Stimulated activated effector memory CD8-positive, alpha-beta T cell treated with anti-CD3 and anti-CD28 coated beads, Interleukin-12 subunit alpha, Interleukin-12 subunit beta, amount 100 ng/mL, for 72 hours (primary cell): ENCODE results near the gene CCBE1.

Experiments
- ATAC-seq: fragments of 150-1000 bp; cut with Tn5 transposase; 2 replicates; pipeline ENCODE4 v1.10.0; 2021
- DNase-seq, 2 donors: peaks; one replicate each; pipeline ENCODE4 v3.0.0; 2021 to 2022; ENCODE audit warnings: low spot score in 2 of 2
- H3K27ac Mint-ChIP-seq: one replicate; pipeline ENCODE4 v1.8.0; 2022; ENCODE audit warnings: mild to moderate bottlenecking, mixed read lengths
- H3K36me3 Mint-ChIP-seq: one replicate; pipeline ENCODE4 v1.8.0; 2022; ENCODE audit warnings: mild to moderate bottlenecking, mixed read lengths
- H3K4me1 Mint-ChIP-seq: one replicate; pipeline ENCODE4 v1.8.0; 2022; ENCODE audit warnings: mixed read lengths
- H3K4me3 Mint-ChIP-seq: one replicate; pipeline ENCODE4 v1.8.0; 2022; ENCODE audit warnings: mild to moderate bottlenecking, mixed read lengths
- H3K9me3 Mint-ChIP-seq: one replicate; pipeline ENCODE4 v1.8.0; 2022; ENCODE audit warnings: mixed read lengths

Gene CCBE1

GRCh38 chr18:59607471-59607870 is 89.8 kb downstream of the CCBE1 start:
- no peak overlapping the region for H3K4me3 Mint-ChIP-seq
- no peaks in the 10 kb centered on the region for H3K36me3 Mint-ChIP-seq
- H3K9me3 Mint-ChIP-seq = peaks cover 6% of the 10 kb centered on the region
- no peaks in the 10 kb centered on the region for H3K4me1 Mint-ChIP-seq
- ATAC-seq (no peak), DNase-seq (no peak)
- no peak overlapping the region for H3K27ac Mint-ChIP-seq

DNA sequence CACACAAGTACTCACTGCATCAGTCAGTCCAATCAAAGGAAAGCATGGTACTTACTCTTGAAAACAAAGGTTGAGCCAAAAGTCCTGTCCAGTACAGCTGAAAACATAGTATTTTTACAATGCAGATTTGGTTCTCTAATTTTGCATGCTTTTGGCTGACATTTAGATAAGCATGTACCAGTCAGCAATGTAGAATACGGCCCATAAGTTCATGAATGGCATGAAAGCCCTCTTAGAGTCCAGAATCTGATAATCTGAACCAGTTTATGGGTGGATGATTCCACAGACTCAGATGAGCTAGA is 90.2 kb downstream of the CCBE1 start:
- ATAC-seq (no peak), DNase-seq (no peak)
- Mint-ChIP-seq H3K4me1 (no peaks in the 10 kb centered on the region), H3K36me3 (no peaks in the 10 kb centered on the region), H3K4me3 (no peak overlapping the region), H3K9me3 (peaks cover 6% of the 10 kb centered on the region), H3K27ac (no peak overlapping the region)

- no peak overlapping the region for H3K27ac Mint-ChIP-seq
- no peaks in the 10 kb centered on the region for H3K4me1 Mint-ChIP-seq
- no peaks in the 10 kb centered on the region for H3K36me3 Mint-ChIP-seq
- DNase-seq = no peak
- no peak for ATAC-seq
- peaks cover 6% of the 10 kb centered on the region for H3K9me3 Mint-ChIP-seq
- no peak overlapping the region for H3K4me3 Mint-ChIP-seq
Measured at GRCh38 chr18:59606193-59607077, 90.8 kb downstream of the CCBE1 start.

GRCh38 chr18:59605633-59606192 is 91.5 kb downstream of the CCBE1 start:
- Mint-ChIP-seq H3K27ac (no peak overlapping the region), H3K4me3 (no peak overlapping the region), H3K9me3 (peaks cover 6% of the 10 kb centered on the region), H3K4me1 (no peaks in the 10 kb centered on the region), H3K36me3 (no peaks in the 10 kb centered on the region)
- DNase-seq (no peak), ATAC-seq (no peak)

DNA sequence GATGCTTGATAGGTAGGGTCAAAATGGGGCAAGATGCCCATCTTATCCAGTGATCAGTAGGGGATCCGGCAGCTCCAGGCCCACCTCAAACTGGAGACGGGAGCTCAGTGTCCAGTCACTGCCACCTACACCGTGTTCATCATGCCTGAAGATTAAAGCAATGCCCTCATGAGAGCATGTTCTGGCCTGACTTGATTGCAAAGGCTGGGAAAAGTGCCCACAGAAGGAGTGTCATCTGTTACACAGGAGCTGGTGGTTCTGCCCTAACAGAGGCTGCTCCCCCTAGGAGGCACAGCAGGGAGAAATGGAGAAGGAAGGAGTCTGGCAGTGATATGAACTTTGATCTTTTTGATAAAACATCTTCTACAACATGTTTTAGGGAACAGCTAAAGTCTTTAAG is 92.3 kb downstream of the CCBE1 start:
- DNase-seq = no peak
- Mint-ChIP-seq H3K27ac (no peak overlapping the region), H3K4me1 (no peaks in the 10 kb centered on the region), H3K36me3 (no peaks in the 10 kb centered on the region), H3K9me3 (peaks cover 6% of the 10 kb centered on the region), H3K4me3 (no peak overlapping the region)
- no peak for ATAC-seq

DNA sequence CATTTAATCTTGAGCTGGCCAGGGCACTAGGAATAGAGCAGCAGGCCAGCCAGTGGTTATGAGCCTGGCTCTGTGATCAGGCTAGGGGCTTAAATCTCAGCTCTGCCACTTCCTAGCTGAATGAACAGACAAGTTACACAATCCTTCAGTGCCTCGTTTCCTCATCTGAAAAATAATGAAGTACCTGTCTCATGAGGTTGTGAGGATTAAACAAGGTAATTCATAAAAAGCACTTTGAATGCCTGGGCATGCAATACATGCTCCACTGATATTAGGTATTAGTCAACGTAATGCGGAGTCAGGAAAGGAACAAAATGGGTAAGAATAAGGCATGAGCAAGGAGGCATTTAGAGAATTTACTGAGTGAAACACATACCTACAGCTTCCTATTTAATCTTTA is 100.2 kb downstream of the CCBE1 start:
- Mint-ChIP-seq H3K4me1 (no peaks in the 10 kb centered on the region), H3K9me3 (no peaks in the 10 kb centered on the region), H3K36me3 (no peaks in the 10 kb centered on the region), H3K27ac (no peak overlapping the region), H3K4me3 (no peak overlapping the region)
- ATAC-seq (no peak), DNase-seq (no peak)

DNA sequence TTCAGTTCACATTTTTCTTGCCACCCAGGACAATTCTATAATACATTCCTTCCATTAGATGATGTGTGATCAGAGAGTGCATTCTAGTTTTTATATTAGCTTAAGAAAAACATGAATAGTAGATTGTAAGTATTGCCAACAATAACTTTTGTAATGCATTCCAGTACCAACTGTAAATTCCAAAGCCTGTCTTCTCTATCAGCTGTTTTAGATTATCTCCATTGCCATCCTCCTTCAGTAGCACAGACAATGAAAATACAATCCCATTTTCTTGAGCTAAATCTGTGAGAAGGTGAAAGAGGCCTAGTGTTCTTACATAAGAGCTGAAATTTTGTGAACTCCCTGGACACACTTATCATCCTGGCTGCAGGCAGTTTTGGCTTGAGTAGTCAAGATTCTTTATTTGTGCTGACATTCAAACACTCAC is 103.9 kb downstream of the CCBE1 start:
- ATAC-seq (no peak), DNase-seq (no peak)
- H3K27ac Mint-ChIP-seq = no peak overlapping the region
- H3K4me3 Mint-ChIP-seq = no peak overlapping the region
- no peaks in the 10 kb centered on the region for H3K4me1 Mint-ChIP-seq
- no peaks in the 10 kb centered on the region for H3K9me3 Mint-ChIP-seq
- no peaks in the 10 kb centered on the region for H3K36me3 Mint-ChIP-seq

DNA sequence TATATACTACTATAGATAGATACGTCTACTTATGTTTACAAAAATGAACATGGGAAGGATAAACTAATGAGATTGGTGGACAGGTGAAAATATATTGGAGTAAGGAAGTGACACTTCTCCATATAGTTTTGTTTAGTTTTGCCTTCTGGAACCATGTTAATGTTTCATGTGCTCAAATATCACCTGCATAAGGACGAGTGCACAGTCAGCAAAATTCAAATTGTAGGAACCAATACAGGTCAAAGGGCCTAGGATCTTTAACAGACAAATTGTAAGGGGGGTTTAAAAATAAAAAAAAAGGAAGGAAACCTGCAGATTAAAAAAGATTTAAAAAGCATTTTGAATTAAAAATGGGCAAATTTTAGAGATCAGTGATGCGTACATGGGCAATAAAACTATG is 104.6 kb downstream of the CCBE1 start:
- Mint-ChIP-seq H3K4me1 (no peaks in the 10 kb centered on the region), H3K36me3 (no peaks in the 10 kb centered on the region), H3K9me3 (no peaks in the 10 kb centered on the region), H3K27ac (no peak overlapping the region), H3K4me3 (no peak overlapping the region)
- ATAC-seq (no peak), DNase-seq (no peak)

DNA sequence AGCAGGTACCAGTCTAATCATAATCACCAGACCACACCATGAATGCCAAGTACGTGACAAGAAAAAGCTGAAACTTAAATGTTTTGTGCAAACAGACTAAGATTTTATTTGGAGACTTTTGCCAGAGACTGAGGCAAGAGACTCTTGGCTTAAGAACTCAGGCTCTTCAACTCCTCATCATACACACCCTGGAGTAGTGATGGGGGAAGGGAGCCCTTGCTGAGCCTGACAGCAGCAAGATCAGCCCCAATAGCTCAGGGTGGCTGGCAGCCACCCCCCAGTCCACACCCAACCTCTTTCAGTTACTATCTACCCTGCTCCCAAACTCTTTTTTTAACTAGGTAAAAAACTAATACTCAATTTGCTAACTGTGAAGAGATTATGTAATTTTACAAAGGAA is 114.8 kb downstream of the CCBE1 start:
- H3K9me3 Mint-ChIP-seq = no peaks in the 10 kb centered on the region
- H3K36me3 Mint-ChIP-seq = no peaks in the 10 kb centered on the region
- no peak overlapping the region for H3K4me3 Mint-ChIP-seq
- no peaks in the 10 kb centered on the region for H3K4me1 Mint-ChIP-seq
- DNase-seq (no peak), ATAC-seq (no peak)
- H3K27ac Mint-ChIP-seq = no peak overlapping the region

- Mint-ChIP-seq H3K4me1 (no peaks in the 10 kb centered on the region), H3K9me3 (no peaks in the 10 kb centered on the region), H3K27ac (no peak overlapping the region), H3K36me3 (no peaks in the 10 kb centered on the region), H3K4me3 (no peak overlapping the region)
- no peak for DNase-seq
- ATAC-seq = no peak
Measured at GRCh38 chr18:59579509-59579908, 117.7 kb downstream of the CCBE1 start.

GRCh38 chr18:59577386-59577655 is 119.9 kb downstream of the CCBE1 start:
- no peaks in the 10 kb centered on the region for H3K36me3 Mint-ChIP-seq
- no peak for DNase-seq
- no peak overlapping the region for H3K27ac Mint-ChIP-seq
- no peak overlapping the region for H3K4me3 Mint-ChIP-seq
- ATAC-seq = no peak
- no peaks in the 10 kb centered on the region for H3K9me3 Mint-ChIP-seq
- no peaks in the 10 kb centered on the region for H3K4me1 Mint-ChIP-seq

- H3K4me1 Mint-ChIP-seq = no peaks in the 10 kb centered on the region
- H3K9me3 Mint-ChIP-seq = no peaks in the 10 kb centered on the region
- DNase-seq (no peak), ATAC-seq (no peak)
- no peak overlapping the region for H3K27ac Mint-ChIP-seq
- no peaks in the 10 kb centered on the region for H3K36me3 Mint-ChIP-seq
- no peak overlapping the region for H3K4me3 Mint-ChIP-seq
Measured at GRCh38 chr18:59576541-59577385, 120.5 kb downstream of the CCBE1 start.

DNA sequence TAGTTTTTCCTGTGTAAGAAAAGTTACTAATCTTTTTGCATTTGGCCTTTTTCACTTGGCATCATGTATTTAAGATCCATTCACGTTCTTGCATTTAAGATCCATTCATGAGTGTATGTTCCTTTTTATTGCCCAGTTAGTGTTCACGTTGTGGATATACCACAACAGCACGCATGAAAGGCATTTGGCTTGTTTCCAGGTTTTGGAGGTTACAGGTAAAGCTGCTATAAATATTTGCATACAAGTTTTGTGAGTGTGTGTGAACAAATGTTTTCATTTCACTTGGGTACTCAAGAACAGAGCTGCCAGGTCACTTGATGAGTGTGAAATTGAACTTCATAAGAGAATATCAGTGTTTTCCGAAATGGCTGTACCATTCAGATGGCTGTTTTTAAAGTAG is 121.2 kb downstream of the CCBE1 start:
- Mint-ChIP-seq H3K4me1 (no peaks in the 10 kb centered on the region), H3K9me3 (no peaks in the 10 kb centered on the region), H3K27ac (no peak overlapping the region), H3K4me3 (no peak overlapping the region), H3K36me3 (no peaks in the 10 kb centered on the region)
- ATAC-seq (no peak), DNase-seq (no peak)

- DNase-seq = no peak
- H3K27ac Mint-ChIP-seq = no peak overlapping the region
- no peaks in the 10 kb centered on the region for H3K36me3 Mint-ChIP-seq
- H3K9me3 Mint-ChIP-seq = peaks cover 3% of the 10 kb centered on the region
- H3K4me1 Mint-ChIP-seq = no peaks in the 10 kb centered on the region
- no peak overlapping the region for H3K4me3 Mint-ChIP-seq
- no peak for ATAC-seq
Measured at GRCh38 chr18:59573962-59574361, 123.3 kb downstream of the CCBE1 start.

DNA sequence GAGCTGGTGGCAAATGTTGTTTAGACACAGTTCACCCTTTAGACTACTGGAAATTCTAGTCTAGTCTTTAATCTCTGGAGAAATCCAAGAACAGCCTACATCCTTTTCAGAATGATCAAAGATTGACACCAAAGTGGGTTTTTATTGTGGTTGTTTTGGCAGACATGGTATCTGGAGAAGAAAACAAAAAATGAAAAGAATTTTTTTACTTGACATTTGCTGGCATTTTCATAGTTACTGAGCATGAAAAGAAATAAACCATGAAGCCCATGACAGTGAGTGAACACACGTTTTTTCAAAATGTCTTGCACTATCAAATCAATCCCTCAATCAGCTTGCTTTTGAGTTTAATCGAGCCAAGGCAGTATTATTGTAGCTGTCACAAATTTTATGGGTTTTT is 125.3 kb downstream of the CCBE1 start:
- Mint-ChIP-seq H3K4me1 (no peaks in the 10 kb centered on the region), H3K27ac (no peak overlapping the region), H3K36me3 (no peaks in the 10 kb centered on the region), H3K9me3 (peaks cover 5% of the 10 kb centered on the region), H3K4me3 (no peak overlapping the region)
- no peak for DNase-seq
- ATAC-seq = no peak

GRCh38 chr18:59570796-59571195 is 126.4 kb downstream of the CCBE1 start:
- no peak for DNase-seq
- Mint-ChIP-seq H3K27ac (no peak overlapping the region), H3K4me1 (no peaks in the 10 kb centered on the region), H3K9me3 (peaks cover 5% of the 10 kb centered on the region), H3K4me3 (no peak overlapping the region), H3K36me3 (no peaks in the 10 kb centered on the region)
- no peak for ATAC-seq
